Measurements from ENCODE around the gene ZNF175.

- TF ChIP-seq TAF1 (IDR thresholded peaks at IDR 0.05; ENCODE audit: borderline replicate concordance, low read depth, low read length) (no peak), POLR2AphosphoS5 (IDR thresholded peaks at IDR 0.05; ENCODE audit: low read depth, low read length) (no peak)
These were observed 55.6 kb downstream of the ZNF175 start for GRCh38 chr19:51626675-51627074.
